Mesenteric fat pad (tissue), 1 donor: ENCODE results near the gene TBC1D22A. TPM values are rescaled to one million over a fixed set of nuclear protein-coding genes. Genes with fewer than 3 reads are reported as not detected.

ENCODE experiments used
- DNase-seq: peaks from one replicate; pipeline ENCODE4 v3.0.0-alpha.2; 2020; ENCODE audit warnings: low spot score
- total RNA-seq: library from RNA; stranded (reverse); fragmentation: NEBNext Ultra II Directional; extraction: Animal tissue kit (Norgen Biotek cat#: 25700); gene quantifications from one replicate; pipeline ENCODE4 v1.2.1, GENCODE V29; 2021
- donor health status: DM: yes; HTN: yes; CAD: no.

Gene TBC1D22A
- total RNA-seq, 1 donor from 2014 or later = 24.5 TPM

GRCh38 chr22:46752988-46753310 lies 9.5 kb upstream of the TBC1D22A start:
- DNase-seq = no peak

DNA sequence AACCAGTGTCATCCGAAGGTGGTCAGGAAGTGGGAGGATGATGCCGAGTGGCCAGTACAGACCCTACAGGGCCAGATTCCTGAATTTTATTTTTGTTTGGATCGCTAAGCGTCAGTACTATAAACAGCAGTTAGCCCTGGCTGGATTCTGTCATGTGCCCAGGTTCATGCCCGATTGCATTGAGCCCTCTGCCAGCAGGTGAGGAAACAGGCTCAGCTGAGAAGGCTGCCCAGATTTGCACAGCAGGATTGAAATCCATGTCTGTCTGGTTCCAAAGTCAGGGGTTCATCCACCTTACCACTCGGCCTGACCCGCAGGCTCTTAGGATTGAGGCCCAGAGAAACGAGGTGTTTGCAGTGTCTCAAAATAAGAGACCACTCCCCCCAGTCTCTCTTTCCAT lies 9.1 kb upstream of the TBC1D22A start:
- DNase-seq = no peak

- no peak for DNase-seq
Observed at GRCh38 chr22:46753761-46754109, 8.7 kb upstream of the TBC1D22A start.

GRCh38 chr22:46754110-46754799 lies 8.2 kb upstream of the TBC1D22A start:
- peak; percentile 98 for DNase-seq

- no peak for DNase-seq
Observed at GRCh38 chr22:46754826-46755225, 7.6 kb upstream of the TBC1D22A start.

- DNase-seq = no peak
Observed at GRCh38 chr22:46755525-46755924, 6.9 kb upstream of the TBC1D22A start.

- DNase-seq = no peak
Observed at GRCh38 chr22:46756097-46756496, 6.4 kb upstream of the TBC1D22A start.

DNA sequence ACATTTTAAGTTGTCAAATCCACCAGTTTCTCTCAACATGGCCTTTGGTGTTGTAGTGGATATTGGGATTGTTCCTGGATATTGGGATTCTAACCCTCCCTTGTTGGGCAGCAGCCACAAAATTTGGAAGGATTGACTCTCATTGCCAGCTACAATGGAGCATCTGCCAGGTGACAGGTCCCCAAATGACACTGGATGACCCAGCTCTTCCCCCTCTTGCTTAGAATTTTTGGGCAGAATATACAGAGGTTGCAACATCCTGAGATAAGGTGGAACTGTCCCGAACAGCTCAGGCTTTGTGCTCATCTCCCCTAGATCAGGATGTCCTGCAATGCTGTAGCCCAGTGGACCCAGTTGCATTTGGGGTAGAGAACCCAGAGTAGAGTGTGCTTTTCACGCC lies 5.3 kb upstream of the TBC1D22A start:
- no peak for DNase-seq

GRCh38 chr22:46758121-46758520 lies 4.3 kb upstream of the TBC1D22A start:
- no peak for DNase-seq

- DNase-seq = no peak
Observed at GRCh38 chr22:46758867-46759290, 3.6 kb upstream of the TBC1D22A start.

- no peak for DNase-seq
Observed at GRCh38 chr22:46761017-46761416, 1.4 kb upstream of the TBC1D22A start.

GRCh38 chr22:46761539-46762237 lies 762 bp upstream of the TBC1D22A start:
- no peak for DNase-seq

DNA sequence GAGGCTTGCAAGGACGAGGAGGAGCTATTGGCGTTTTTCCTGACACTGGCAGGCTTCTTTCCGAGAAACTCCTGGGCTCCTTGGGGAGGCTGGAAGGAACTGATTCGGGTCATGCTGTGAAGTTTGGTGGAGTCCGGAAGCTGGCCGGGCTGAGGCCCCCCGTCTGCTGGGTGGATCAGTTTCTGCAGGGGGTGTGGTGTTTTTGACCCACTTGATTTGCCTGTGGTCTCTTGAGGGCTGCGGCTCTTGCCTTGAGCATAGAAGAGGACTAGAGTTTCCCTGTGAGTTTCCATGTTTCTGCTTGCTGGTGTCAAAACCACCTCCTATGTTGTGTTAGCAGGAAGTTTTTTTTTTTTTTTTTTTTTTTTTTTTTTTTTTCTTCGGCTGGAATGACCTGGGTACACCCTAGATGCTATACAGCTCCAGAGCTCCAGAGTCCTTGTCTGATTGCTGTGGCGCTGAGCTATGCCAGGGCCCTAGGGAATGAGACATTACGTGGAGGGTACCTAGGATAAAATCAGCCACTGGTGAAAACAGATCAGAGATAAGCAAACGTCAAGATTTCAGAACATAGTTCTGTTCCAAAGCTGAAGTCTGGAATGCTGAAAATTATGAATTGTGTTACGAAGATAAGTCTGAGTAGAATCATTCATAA lies 728 bp downstream of the TBC1D22A start:
- no peak for DNase-seq

- DNase-seq = no peak
Observed at GRCh38 chr22:46764140-46764680, 1.8 kb downstream of the TBC1D22A start.

GRCh38 chr22:46764779-46765485 lies 2.5 kb downstream of the TBC1D22A start:
- no peak for DNase-seq

DNA sequence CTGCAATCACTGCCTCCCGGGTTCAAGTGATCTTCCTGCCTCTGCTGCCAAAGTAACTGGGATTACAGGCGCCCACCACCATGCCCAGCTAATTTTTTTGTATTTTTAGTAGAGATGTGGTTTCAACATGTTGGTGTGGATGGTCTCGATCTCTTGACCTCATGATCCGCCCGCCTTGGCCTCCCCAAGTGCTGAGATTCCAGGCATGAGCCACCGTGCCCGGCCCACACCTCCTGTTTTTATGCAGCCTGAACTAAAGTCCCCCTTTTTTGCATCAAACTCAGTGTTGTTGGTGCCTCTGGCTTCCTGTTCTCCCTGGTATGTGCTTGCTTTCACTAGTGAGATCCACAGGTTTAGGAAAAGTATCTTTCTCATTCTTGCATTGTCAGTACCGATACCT lies 4.2 kb downstream of the TBC1D22A start:
- DNase-seq = no peak

- DNase-seq = no peak
Observed at GRCh38 chr22:46767249-46767985, 5.0 kb downstream of the TBC1D22A start.

GRCh38 chr22:46769191-46769675 lies 6.8 kb downstream of the TBC1D22A start:
- no peak for DNase-seq

- no peak for DNase-seq
Observed at GRCh38 chr22:46769706-46770105, 7.3 kb downstream of the TBC1D22A start.

DNA sequence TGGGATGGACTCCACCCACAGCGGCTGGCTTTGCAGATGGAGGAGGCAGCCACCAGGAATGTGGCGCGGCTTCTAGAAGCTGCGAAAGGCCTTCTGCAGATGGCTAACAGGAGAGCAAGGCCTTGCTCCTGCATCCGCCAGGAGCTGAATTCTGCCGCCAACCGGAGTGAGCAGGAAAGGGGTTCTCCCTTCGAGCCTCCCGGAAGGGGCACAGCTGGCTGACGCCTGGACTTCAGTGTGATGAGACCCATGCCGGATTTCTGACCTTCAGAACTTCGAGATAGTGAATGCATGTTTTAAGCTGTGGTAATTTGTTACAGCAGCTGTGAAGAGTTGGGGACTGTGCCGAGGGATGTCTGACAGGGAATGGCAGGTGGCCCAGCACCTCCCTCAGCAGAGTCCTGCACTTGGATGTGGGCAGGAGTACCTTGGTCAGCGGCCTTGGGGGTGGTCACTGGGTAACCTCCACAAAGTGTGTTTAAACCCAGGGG lies 7.7 kb downstream of the TBC1D22A start:
- no peak for DNase-seq

- no peak for DNase-seq
Observed at GRCh38 chr22:46770726-46771125, 8.3 kb downstream of the TBC1D22A start.
